H1 (cell line): ENCODE results near the gene GRIA4. TPM values are rescaled to one million over a fixed set of nuclear protein-coding genes. Genes with fewer than 3 reads are reported as not detected.

Experiments used
- KDM1A ChIP-seq: fragments of 200-600, 300-600 bp; sonication (generic); IDR thresholded peaks from 2 replicates; pipeline ENCODE4 v1.7.1; 2016; ENCODE audit warnings: mild to moderate bottlenecking, low read length, borderline replicate concordance
- TBP ChIP-seq: IDR thresholded peaks from 2 replicates; pipeline ENCODE4 v1.6.1; 2011; ENCODE audit warnings: low read depth, low read length, improper control_type of control experiment
- TCF12 ChIP-seq: IDR thresholded peaks from 2 replicates; pipeline ENCODE4 v1.6.1; 2011; ENCODE audit warnings: low read depth, mild to moderate bottlenecking, low read length
- polyA plus RNA-seq, 7 experiments: library from polyadenylated mRNA; depleted of rRNA in 3 of 7; stranded (reverse) in 5 of 7; unstranded in 2 of 7; fragments of >200 nt in 5 of 7; fragments of 200-250 nt in 2 of 7; gene quantifications; 1 replicate in 5 of 7; 2 replicates in 1 of 7; 4 replicates in 1 of 7; pipeline versions ENCODE4 v1.2.1 to v1.2.3, GENCODE V29; 2011 to 2013; ENCODE audit warnings: missing spikeins in 2 of 7, mixed read lengths in 2 of 7
- total RNA-seq: library from RNA; stranded (reverse); fragmentation: NEBNext Ultra II Directional; extraction: Animal tissue kit (Norgen Biotek cat#: 25700); gene quantifications from 2 replicates; pipeline ENCODE4 v1.2.1, GENCODE V29; 2021

The GRIA4 gene
- total and polyA plus RNA-seq, 2 of the 8 experiments (the other 6 are each of a cell fraction or from before 2014, with no cell fraction given): 12.5 to 21.8 TPM

DNA sequence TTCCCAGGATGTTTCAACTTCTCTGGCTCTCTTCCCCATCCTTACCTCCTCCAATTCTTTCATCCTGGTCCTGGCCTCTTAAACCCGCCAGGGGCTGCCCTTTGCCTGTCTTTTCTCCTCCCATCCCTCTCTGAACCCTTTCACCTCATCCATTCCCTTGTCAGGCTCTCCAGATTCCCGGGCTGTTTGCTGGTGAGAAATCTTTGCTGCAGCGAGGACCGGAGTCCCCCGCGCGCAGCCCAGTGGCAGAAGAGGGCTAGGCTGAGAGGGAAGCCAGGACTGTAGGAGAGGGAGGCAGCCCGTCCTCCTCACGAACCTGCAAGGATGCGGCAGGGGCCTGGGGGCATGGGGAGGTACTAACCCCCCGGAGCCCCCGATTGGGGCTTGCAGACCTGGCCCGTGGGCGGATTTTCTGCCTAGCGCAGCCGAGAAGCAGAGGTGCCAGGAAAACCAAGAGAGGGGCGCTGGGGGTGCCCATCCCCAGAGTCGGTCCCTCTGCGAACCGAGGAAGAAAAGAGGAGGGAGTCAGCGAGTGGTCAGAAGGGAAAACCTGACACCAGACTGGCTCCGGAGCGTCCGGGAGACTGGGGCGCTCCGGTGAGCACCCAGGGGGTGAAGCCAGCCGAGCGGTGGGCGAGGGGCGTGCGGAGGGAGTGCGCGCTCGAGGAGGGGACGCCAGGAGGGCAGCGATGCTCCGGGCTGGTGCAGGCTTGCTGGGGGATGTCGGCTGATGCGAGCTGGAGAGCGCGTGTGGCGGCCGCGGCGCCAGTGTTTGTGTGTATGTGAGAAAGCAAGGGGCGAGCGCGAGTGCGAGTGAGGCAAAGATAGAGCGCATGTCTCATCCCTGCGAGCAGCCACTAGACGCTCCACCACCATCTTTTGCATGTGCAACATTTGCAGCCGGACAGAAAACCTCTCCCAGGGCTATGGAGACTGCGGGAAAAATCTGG is at the start of gene GRIA4 (continued):
- no peak for TF ChIP-seq TBP
- no peak for TF ChIP-seq TCF12
- 0 out of 2 replicates have a peak, but pooled peaks have one; percentile 15 for TF ChIP-seq KDM1A
